GM12878 (cell line): ENCODE data around the gene ATRNL1. TPM values are rescaled to one million over a fixed set of nuclear protein-coding genes. Genes with fewer than 3 reads are reported as not detected.

Experiments used
- ATAC-seq: fragments of 200-7000 bp; cut with Tn5 transposase; 3 replicates; pipeline ENCODE4 v1.9.1; 2020; ENCODE audit warnings: mild to moderate bottlenecking, moderate library complexity
- BruUV-seq: library from RNA; stranded (reverse); fragments of 400-500 nt; replicated peaks from 2 replicates; lab custom pipeline; 2021; lab: Mats Ljungman, UMichigan
- CTCF ChIA-PET: fragments of 300-600 bp; sonication (Branson Sonifier 250); formaldehyde crosslinking; extraction: SDS; loops from one replicate; lab custom pipeline; 2021; ENCODE audit warnings: inconsistent platforms; lab: Yijun Ruan, JAX
- POLR2A ChIA-PET: fragments of 350-600 bp; formaldehyde crosslinking; extraction: SDS; loops from one replicate; lab custom pipeline; 2021; ENCODE audit warnings: inconsistent platforms; lab: Charles Lee
- RAD21 ChIA-PET: fragments of 300-600 bp; sonication (Branson Sonifier 250); formaldehyde crosslinking; loops from one replicate; lab custom pipeline; 2023; ENCODE audit warnings: antibody characterized with exemption; ENCODE audit not compliant: unreplicated experiment; lab: Charles Lee
- SMC1A ChIA-PET: fragments of 300-600 bp; sonication (Branson Sonifier 250); formaldehyde crosslinking; loops from one replicate; lab custom pipeline; 2023; ENCODE audit not compliant: unreplicated experiment, uncharacterized antibody; lab: Charles Lee
- DNase-seq: peaks from one replicate; pipeline ENCODE4 v3.0.0-alpha.2; 2011; ENCODE audit warnings: low read depth, low spot score
- FAIRE-seq: peaks from 3 replicates; lab custom pipeline; 2011; peaks lifted over from hg19 to GRCh38; lab: Jason Lieb, UNC
- H2AFZ ChIP-seq: 2 replicates; pipeline ENCODE4 v1.6.0; 2011; ENCODE audit warnings: low read depth, low read length, control low read depth; ENCODE audit not compliant: control insufficient read depth
- H3K27ac ChIP-seq: 2 replicates; pipeline ENCODE4 v1.5.1; 2011; ENCODE audit warnings: control low read depth; ENCODE audit not compliant: control insufficient read depth, insufficient read depth
- H3K27me3 ChIP-seq, 2 experiments: replicated peaks in 1 of 2; 2 replicates each; pipeline versions ENCODE4 v1.6.0 to v1.6.1; 2011; ENCODE audit warnings: low read length in 1 of 2; ENCODE audit not compliant: control insufficient read depth in 2 of 2, insufficient read depth in 2 of 2
- H3K36me3 ChIP-seq, 2 experiments: 2 replicates each; pipeline ENCODE4 v1.5.1; 2011; ENCODE audit warnings: low read length in 1 of 2; ENCODE audit not compliant: control insufficient read depth in 2 of 2, insufficient read depth in 2 of 2
- H3K4me1 ChIP-seq: 2 replicates; pipeline ENCODE4 v1.6.1; 2011; ENCODE audit warnings: mild to moderate bottlenecking, low read length, moderate library complexity, mixed read lengths; ENCODE audit not compliant: control insufficient read depth, insufficient read depth
- H3K4me2 ChIP-seq: 2 replicates; pipeline ENCODE4 v1.6.0; 2011; ENCODE audit warnings: control low read depth; ENCODE audit not compliant: control insufficient read depth, insufficient read depth
- H3K4me3 ChIP-seq: fragments of 200-600 bp; sonication (generic); 2 replicates; pipeline ENCODE4 v1.5.1; 2016
- H3K79me2 ChIP-seq: 2 replicates; pipeline ENCODE4 v1.6.0; 2011; ENCODE audit warnings: low read length; ENCODE audit not compliant: control insufficient read depth, insufficient read depth
- H3K9ac ChIP-seq: 2 replicates; pipeline ENCODE4 v1.8.0; 2011; ENCODE audit warnings: low read length, control low read depth, mixed read lengths; ENCODE audit not compliant: control insufficient read depth, insufficient read depth
- H3K9me3 ChIP-seq: replicated peaks from 3 replicates; pipeline ENCODE4 v1.5.1; 2011; ENCODE audit warnings: mild to moderate bottlenecking, low read length; ENCODE audit not compliant: control insufficient read depth, insufficient read depth
- H4K20me1 ChIP-seq: 2 replicates; pipeline ENCODE4 v1.6.0; 2011; ENCODE audit not compliant: control insufficient read depth, insufficient read depth
- CBX3 ChIP-seq: fragments of 200-600 bp; sonication (generic); IDR thresholded peaks from 2 replicates; pipeline ENCODE4 v1.6.1; 2016; ENCODE audit warnings: low read depth, borderline replicate concordance
- CREB1 ChIP-seq: IDR thresholded peaks from 2 replicates; pipeline ENCODE4 v1.6.1; 2012; ENCODE audit warnings: low read depth, mild to moderate bottlenecking, inconsistent platforms
- CREM ChIP-seq: IDR thresholded peaks from 2 replicates; pipeline ENCODE4 v1.6.1; 2014; ENCODE audit warnings: antibody characterized with exemption, low read depth
- DPF2 ChIP-seq: fragments of 450-650 bp; IDR thresholded peaks from 2 replicates; pipeline ENCODE4 v1.6.1; 2017; ENCODE audit warnings: mild to moderate bottlenecking
- GABPA ChIP-seq: IDR thresholded peaks from 2 replicates; pipeline ENCODE4 v1.6.1; 2014; ENCODE audit warnings: antibody characterized with exemption, low read depth, mild to moderate bottlenecking, inconsistent platforms
- IRF4 ChIP-seq: IDR thresholded peaks from 2 replicates; pipeline ENCODE4 v1.6.1; 2011; ENCODE audit warnings: low read depth, low read length
- MXI1 ChIP-seq: fragments of 150-350 bp; IDR thresholded peaks from 2 replicates; pipeline ENCODE4 v1.6.1; 2011; ENCODE audit warnings: low read depth, mild to moderate bottlenecking, inconsistent platforms, low read length, improper control_type of control experiment
- NFYA ChIP-seq: IDR thresholded peaks from 2 replicates; pipeline ENCODE4 v1.6.1; 2011; ENCODE audit warnings: low read depth, mild to moderate bottlenecking, low read length, improper control_type of control experiment, borderline replicate concordance
- RELA ChIP-seq: fragments of 450-650 bp; IDR thresholded peaks from 2 replicates; pipeline ENCODE4 v1.8.0; 2014; ENCODE audit warnings: borderline replicate concordance; ENCODE audit not compliant: partially characterized antibody
- SUZ12 ChIP-seq: fragments of 200-600 bp; sonication (generic); IDR thresholded peaks from one replicate; pipeline ENCODE4 v1.6.1; 2018; ENCODE audit warnings: antibody characterized with exemption, mild to moderate bottlenecking; ENCODE audit not compliant: unreplicated experiment
- TCF12 ChIP-seq: IDR thresholded peaks from 2 replicates; pipeline ENCODE4 v1.6.1; 2011; ENCODE audit warnings: low read depth, mild to moderate bottlenecking, low read length
- ZBED1 ChIP-seq: IDR thresholded peaks from 2 replicates; pipeline ENCODE4 v1.6.1; 2016; ENCODE audit warnings: borderline replicate concordance
- ZNF24 ChIP-seq: fragments of 450-650 bp; IDR thresholded peaks from 2 replicates; pipeline ENCODE4 v1.6.1; 2017; ENCODE audit warnings: antibody characterized with exemption, mild to moderate bottlenecking
- WGBS: methylation state at CpG from one replicate; pipeline ENCODE4 v1.1.6; 2016; ENCODE audit warnings: low lambda C conversion rate; ENCODE audit not compliant: insufficient replicate concordance, insufficient coverage; ENCODE audit errors: missing lambda C conversion rate; 5-methylcytosine and 5-hydroxymethylcytosine counted together
- in situ Hi-C: fragments of 300-500 bp; cut with MboI; formaldehyde crosslinking; loops from 9 replicates; pipeline ENCODE4 v1.14.3; 2018; ENCODE audit warnings: mixed read lengths
- intact Hi-C: fragments of 100-400 bp; cut with micrococcal nuclease; formaldehyde crosslinking; loops from one replicate; pipeline ENCODE4 v1.14.2; 2022; ENCODE audit not compliant: unreplicated experiment
- polyA plus RNA-seq, 11 experiments: library from polyadenylated mRNA; depleted of rRNA in 4 of 11; unstranded in 6 of 11; stranded (reverse) in 5 of 11; fragments of >200 nt; fragmentation: Nextera tagmentation in 4 of 11; fragmentation: Illumina TruSeq in 1 of 11; extraction: Ambion mirVana in 4 of 11; extraction: Trizol in 1 of 11; gene quantifications; 1 replicate in 1 of 11; 2 replicates in 10 of 11; pipeline versions ENCODE4 v1.2.1 to v1.2.3, GENCODE V29; 2011 to 2016; ENCODE audit warnings: inconsistent platforms in 2 of 11, missing spikeins in 2 of 11, low read depth in 1 of 11
- total RNA-seq, 4 experiments: library from RNA; depleted of rRNA in 3 of 4; stranded (reverse); fragments of >200 nt in 3 of 4; fragmentation: Illumina TruSeq in 1 of 4; extraction: Trizol in 1 of 4; gene quantifications; 2 replicates each; pipeline versions ENCODE4 v1.2.1 to v1.2.3, GENCODE V29; 2013 to 2021
- TF ChIP-seq, protein P1 (sequence below): fragments of 450-650 bp; IDR thresholded peaks from 2 replicates; pipeline ENCODE4 v1.6.1; 2017; ENCODE audit warnings: mild to moderate bottlenecking, moderate library complexity
- TF ChIP-seq, protein P2 (sequence below): IDR thresholded peaks from 2 replicates; pipeline ENCODE4 v1.6.1; 2012; ENCODE audit warnings: low read depth, low read length, improper control_type of control experiment
- TF ChIP-seq, protein P3 (sequence below): IDR thresholded peaks from 2 replicates; pipeline ENCODE4 v1.6.1; 2011; ENCODE audit warnings: borderline replicate concordance, low read depth, mild to moderate bottlenecking, moderate library complexity, mixed read lengths, low read length; ENCODE audit not compliant: insufficient read depth; ENCODE audit errors: extremely low read length
- TF ChIP-seq, protein P4 (sequence below): fragments of 450-650 bp; IDR thresholded peaks from 2 replicates; pipeline ENCODE4 v1.6.1; 2017; ENCODE audit warnings: borderline replicate concordance

ATRNL1 gene
- total and polyA plus RNA-seq, 10 of the 15 experiments (the other 5 are each of a cell fraction or from before 2014, with no cell fraction given) = 0.03 to 1.4 (median 0.34) TPM

DNA sequence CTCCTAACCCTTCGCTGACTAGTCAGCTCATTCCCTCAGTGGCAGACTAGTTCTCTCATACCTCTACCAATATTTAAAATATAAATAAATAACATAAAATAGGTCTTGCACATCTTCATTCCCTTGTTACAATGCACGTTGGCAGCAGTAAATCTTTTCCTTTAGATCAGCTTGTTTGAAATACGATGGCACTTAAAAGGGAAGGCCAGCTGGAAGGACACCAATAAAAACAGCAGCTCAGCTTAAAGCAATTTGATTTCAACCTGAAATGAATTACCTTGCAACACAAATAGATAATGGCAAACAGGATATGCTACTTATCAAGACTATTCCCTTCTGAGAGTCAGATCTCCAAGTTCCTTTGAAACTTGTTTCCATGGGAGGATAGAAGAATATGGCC, 858.1 kb downstream of the ATRNL1 start (continued):
- TF ChIP-seq, protein P1, sequence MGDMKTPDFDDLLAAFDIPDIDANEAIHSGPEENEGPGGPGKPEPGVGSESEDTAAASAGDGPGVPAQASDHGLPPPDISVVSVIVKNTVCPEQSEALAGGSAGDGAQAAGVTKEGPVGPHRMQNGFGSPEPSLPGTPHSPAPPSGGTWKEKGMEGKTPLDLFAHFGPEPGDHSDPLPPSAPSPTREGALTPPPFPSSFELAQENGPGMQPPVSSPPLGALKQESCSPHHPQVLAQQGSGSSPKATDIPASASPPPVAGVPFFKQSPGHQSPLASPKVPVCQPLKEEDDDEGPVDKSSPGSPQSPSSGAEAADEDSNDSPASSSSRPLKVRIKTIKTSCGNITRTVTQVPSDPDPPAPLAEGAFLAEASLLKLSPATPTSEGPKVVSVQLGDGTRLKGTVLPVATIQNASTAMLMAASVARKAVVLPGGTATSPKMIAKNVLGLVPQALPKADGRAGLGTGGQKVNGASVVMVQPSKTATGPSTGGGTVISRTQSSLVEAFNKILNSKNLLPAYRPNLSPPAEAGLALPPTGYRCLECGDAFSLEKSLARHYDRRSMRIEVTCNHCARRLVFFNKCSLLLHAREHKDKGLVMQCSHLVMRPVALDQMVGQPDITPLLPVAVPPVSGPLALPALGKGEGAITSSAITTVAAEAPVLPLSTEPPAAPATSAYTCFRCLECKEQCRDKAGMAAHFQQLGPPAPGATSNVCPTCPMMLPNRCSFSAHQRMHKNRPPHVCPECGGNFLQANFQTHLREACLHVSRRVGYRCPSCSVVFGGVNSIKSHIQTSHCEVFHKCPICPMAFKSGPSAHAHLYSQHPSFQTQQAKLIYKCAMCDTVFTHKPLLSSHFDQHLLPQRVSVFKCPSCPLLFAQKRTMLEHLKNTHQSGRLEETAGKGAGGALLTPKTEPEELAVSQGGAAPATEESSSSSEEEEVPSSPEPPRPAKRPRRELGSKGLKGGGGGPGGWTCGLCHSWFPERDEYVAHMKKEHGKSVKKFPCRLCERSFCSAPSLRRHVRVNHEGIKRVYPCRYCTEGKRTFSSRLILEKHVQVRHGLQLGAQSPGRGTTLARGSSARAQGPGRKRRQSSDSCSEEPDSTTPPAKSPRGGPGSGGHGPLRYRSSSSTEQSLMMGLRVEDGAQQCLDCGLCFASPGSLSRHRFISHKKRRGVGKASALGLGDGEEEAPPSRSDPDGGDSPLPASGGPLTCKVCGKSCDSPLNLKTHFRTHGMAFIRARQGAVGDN = no peak

DNA sequence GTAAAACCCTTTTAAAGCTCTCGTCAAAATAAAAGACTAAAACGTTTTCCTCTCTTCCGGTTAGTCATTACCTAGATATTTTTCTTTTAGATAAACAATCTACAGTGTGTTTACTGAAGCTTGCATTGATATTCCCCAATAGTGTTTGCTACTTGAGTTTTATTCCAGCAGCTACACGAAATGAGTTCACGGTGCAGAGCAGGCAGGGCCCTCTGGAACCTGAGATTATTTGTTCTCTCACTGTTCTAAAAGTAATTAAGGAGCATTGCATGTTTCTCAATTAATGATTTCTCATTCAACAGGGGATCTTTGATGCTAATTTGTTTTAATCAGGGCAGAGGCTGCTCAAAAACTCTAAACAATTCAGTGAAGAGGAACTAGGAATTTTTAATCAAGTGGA, 860.1 kb downstream of the ATRNL1 start:
- H3K9ac ChIP-seq = no peak overlapping the region
- H3K4me1 ChIP-seq = no peaks in the 10 kb centered on the region
- H3K27ac ChIP-seq = no peak overlapping the region
- intact Hi-C loops (no loop called here), in situ Hi-C loops (no loop called here)
- WGBS = 20% methylated on average over 5 of the region's 5 CpGs
- no peak for ATAC-seq
- ChIA-PET SMC1A (no interaction called here), RAD21 (no interaction called here), POLR2A (no interaction called here), CTCF (no interaction called here)
- no peaks in the 10 kb centered on the region for H3K79me2 ChIP-seq
- H3K36me3 ChIP-seq = no peaks in the 10 kb centered on the region
- no peak for DNase-seq
- H4K20me1 ChIP-seq = no peaks in the 10 kb centered on the region
- no peak overlapping the region for H2AFZ ChIP-seq
- no peaks in the 10 kb centered on the region for H3K27me3 ChIP-seq
- no peaks in the 10 kb centered on the region for H3K9me3 ChIP-seq
- H3K4me3 ChIP-seq = no peak overlapping the region
- no peak overlapping the region for H3K4me2 ChIP-seq
- FAIRE-seq = no peak
- no TSS peak for BruUV-seq
- TF ChIP-seq SUZ12 (no peak), CBX3 (no peak), RELA (no peak), TCF12 (no peak), MXI1 (no peak), DPF2 (no peak), ZBED1 (no peak), NFYA (no peak), CREM (no peak), GABPA (no peak), ZNF24 (no peak), CREB1 (no peak), IRF4 (no peak)
- TF ChIP-seq, protein P2, sequence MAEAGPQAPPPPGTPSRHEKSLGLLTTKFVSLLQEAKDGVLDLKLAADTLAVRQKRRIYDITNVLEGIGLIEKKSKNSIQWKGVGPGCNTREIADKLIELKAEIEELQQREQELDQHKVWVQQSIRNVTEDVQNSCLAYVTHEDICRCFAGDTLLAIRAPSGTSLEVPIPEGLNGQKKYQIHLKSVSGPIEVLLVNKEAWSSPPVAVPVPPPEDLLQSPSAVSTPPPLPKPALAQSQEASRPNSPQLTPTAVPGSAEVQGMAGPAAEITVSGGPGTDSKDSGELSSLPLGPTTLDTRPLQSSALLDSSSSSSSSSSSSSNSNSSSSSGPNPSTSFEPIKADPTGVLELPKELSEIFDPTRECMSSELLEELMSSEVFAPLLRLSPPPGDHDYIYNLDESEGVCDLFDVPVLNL = no peak
- TF ChIP-seq, protein P3, sequence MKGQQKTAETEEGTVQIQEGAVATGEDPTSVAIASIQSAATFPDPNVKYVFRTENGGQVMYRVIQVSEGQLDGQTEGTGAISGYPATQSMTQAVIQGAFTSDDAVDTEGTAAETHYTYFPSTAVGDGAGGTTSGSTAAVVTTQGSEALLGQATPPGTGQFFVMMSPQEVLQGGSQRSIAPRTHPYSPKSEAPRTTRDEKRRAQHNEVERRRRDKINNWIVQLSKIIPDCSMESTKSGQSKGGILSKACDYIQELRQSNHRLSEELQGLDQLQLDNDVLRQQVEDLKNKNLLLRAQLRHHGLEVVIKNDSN = no peak
- TF ChIP-seq, protein P4, sequence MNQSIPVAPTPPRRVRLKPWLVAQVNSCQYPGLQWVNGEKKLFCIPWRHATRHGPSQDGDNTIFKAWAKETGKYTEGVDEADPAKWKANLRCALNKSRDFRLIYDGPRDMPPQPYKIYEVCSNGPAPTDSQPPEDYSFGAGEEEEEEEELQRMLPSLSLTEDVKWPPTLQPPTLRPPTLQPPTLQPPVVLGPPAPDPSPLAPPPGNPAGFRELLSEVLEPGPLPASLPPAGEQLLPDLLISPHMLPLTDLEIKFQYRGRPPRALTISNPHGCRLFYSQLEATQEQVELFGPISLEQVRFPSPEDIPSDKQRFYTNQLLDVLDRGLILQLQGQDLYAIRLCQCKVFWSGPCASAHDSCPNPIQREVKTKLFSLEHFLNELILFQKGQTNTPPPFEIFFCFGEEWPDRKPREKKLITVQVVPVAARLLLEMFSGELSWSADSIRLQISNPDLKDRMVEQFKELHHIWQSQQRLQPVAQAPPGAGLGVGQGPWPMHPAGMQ = no peak
